RWPE1 (cell line): Measurements from ENCODE around the gene POU6F2.

Source experiments
- CTCF ChIA-PET: fragments of 350-600 bp; sonication (Branson Sonifier 250); formaldehyde crosslinking; extraction: SDS; loops from one replicate; lab custom pipeline; 2021; lab: Yijun Ruan, JAX
- POLR2A ChIA-PET: fragments of 400-600 bp; formaldehyde crosslinking; extraction: SDS; loops from one replicate; lab custom pipeline; 2020; ENCODE audit warnings: antibody characterized with exemption; ENCODE audit not compliant: low non-redundant PET; lab: Yijun Ruan, JAX
- DNase-seq: peaks from one replicate; pipeline ENCODE4 v3.0.0; 2012; ENCODE audit warnings: low spot score
- H3K27ac ChIP-seq: fragments of 450-650 bp; 2 replicates; pipeline ENCODE4 v1.5.1; 2017
- CTCF ChIP-seq: fragments of 450-650 bp; conservative IDR thresholded peaks from 2 replicates; pipeline ENCODE4 v1.5.1; 2017; ENCODE audit warnings: low read depth, mild to moderate bottlenecking

The POU6F2 gene

GRCh38 chr7:39383136-39383535 lies 405.4 kb downstream of the POU6F2 start:
- H3K27ac ChIP-seq: no peak overlapping the region
- CTCF ChIA-PET: interaction anchor here (0.6 kb wide), 1 partner anchor 68 kb away, joined by 3 read pairs; no protein-coding TSS in a partner anchor
- TF ChIP-seq CTCF: no peak
- POLR2A ChIA-PET: no interaction called here
- DNase-seq: no peak

DNA sequence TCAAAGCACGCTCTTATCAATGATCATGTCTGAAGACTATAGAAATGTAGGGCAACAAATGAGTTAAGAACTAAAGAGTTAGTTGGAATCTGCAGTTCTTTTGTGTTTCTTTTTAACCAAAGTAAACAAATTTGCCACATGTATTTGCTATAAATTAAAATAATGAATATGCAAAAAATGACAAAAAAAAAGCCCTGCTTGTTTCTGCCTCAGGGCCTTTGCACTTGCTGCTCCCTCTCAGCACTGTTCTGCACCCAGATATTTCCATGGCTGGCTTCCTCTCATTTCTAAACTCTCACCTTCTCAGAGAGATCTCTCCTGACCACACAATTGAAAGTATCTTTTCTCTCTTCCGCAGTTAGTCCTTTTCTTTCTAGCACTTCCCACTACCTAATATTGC lies 406.7 kb downstream of the POU6F2 start:
- no peak for TF ChIP-seq CTCF
- POLR2A ChIA-PET: no interaction called here
- CTCF ChIA-PET: no interaction called here
- DNase-seq: no peak
- no peak overlapping the region for H3K27ac ChIP-seq

- no peak for TF ChIP-seq CTCF
- H3K27ac ChIP-seq: no peak overlapping the region
- POLR2A ChIA-PET: no interaction called here
- no peak for DNase-seq
- CTCF ChIA-PET: no interaction called here
Measured at GRCh38 chr7:39386718-39387117, 409.0 kb downstream of the POU6F2 start.

- no peak for DNase-seq
- TF ChIP-seq CTCF: no peak
- CTCF ChIA-PET: no interaction called here
- POLR2A ChIA-PET: no interaction called here
- no peak overlapping the region for H3K27ac ChIP-seq
Measured at GRCh38 chr7:39392151-39392550, 414.4 kb downstream of the POU6F2 start.

GRCh38 chr7:39394105-39394680 lies 416.5 kb downstream of the POU6F2 start:
- ChIA-PET POLR2A (no interaction called here), CTCF (no interaction called here)
- TF ChIP-seq CTCF: no peak
- no peak overlapping the region for H3K27ac ChIP-seq
- DNase-seq: no peak

DNA sequence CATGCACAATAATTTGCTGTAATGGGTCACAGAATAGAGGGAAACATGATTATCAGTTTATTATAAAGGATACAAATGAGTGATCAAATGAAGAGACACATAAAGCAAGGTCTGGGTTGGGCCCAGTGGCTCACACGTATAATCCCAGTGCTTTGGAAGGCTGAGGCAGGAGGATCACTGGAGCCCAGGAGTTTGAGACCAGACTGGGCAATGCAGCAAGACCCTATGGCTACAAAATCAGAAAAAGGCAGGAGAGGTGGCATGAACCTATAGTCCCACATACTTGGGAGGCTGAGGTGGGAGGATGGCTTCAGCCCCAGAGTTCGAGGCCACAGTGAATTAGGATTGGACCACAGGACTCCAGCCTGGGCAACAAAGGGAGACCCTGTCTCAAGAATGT lies 421.7 kb downstream of the POU6F2 start:
- TF ChIP-seq CTCF: no peak
- ChIA-PET CTCF (no interaction called here), POLR2A (no interaction called here)
- no peak for DNase-seq
- H3K27ac ChIP-seq: no peak overlapping the region
